ENCODE data around the gene IST1. TPM values are rescaled to one million over a fixed set of nuclear protein-coding genes. Genes with fewer than 3 reads are reported as not detected.

Gene IST1
- total RNA-seq, 1 experiment from 2014 or later = 160 TPM

- no peak overlapping the region for H3K4me3 ChIP-seq (ENCODE audit: low read length)
- no peaks in the 10 kb centered on the region for H3K27me3 ChIP-seq (ENCODE audit: low read length)
- no peak overlapping the region for H2AFZ ChIP-seq (ENCODE audit: low read length)
- H3K36me3 ChIP-seq (ENCODE audit: insufficient read depth, low read length) = peaks cover 70% of the 10 kb centered on the region
- H3K9ac ChIP-seq (ENCODE audit: low read length) = no peak overlapping the region
- H3K27ac ChIP-seq (ENCODE audit: low read length) = no peak overlapping the region
- H3K9me3 ChIP-seq (ENCODE audit: low read length) = peaks cover 4% of the 10 kb centered on the region; the same call in 1 of the 2 replicates
- no peaks in the 10 kb centered on the region for H3K4me1 ChIP-seq (ENCODE audit: low read length)
- H3K4me2 ChIP-seq (ENCODE audit: low read depth, low read length, poor library complexity, severe bottlenecking) = no peak overlapping the region
- peaks cover 100% of the 10 kb centered on the region for H3K79me2 ChIP-seq (ENCODE audit: low read length)
- peaks cover under 1% of the 10 kb centered on the region; the same call in 1 of the 2 replicates for H4K20me1 ChIP-seq (ENCODE audit: insufficient read depth, low read depth, low read length)
- H3K9me2 ChIP-seq (replicated peaks; ENCODE audit: insufficient read depth, low read length) = no peaks in the 10 kb centered on the region
- DNase-seq = no peak
Observed at GRCh38 chr16:71914802-71915201, 19.5 kb downstream of the IST1 start.

GRCh38 chr16:71915350-71915749 is 20.0 kb downstream of the IST1 start:
- Histone ChIP-seq H3K4me2 (ENCODE audit: low read depth, low read length, poor library complexity, severe bottlenecking) (no peak overlapping the region), H3K27me3 (ENCODE audit: low read length) (no peaks in the 10 kb centered on the region), H3K9me3 (ENCODE audit: low read length) (peaks cover 5% of the 10 kb centered on the region; the same call in 1 of the 2 replicates), H3K79me2 (ENCODE audit: low read length) (peaks cover 100% of the 10 kb centered on the region), H2AFZ (ENCODE audit: low read length) (no peak overlapping the region), H3K9me2 (replicated peaks; ENCODE audit: insufficient read depth, low read length) (no peaks in the 10 kb centered on the region), H3K4me1 (ENCODE audit: low read length) (no peaks in the 10 kb centered on the region), H3K4me3 (ENCODE audit: low read length) (no peak overlapping the region), H3K36me3 (ENCODE audit: insufficient read depth, low read length) (peaks cover 76% of the 10 kb centered on the region), H3K9ac (ENCODE audit: low read length) (no peak overlapping the region), H4K20me1 (ENCODE audit: insufficient read depth, low read depth, low read length) (no peaks in the 10 kb centered on the region; the same call in 1 of the 2 replicates), H3K27ac (ENCODE audit: low read length) (no peak overlapping the region)
- no peak for DNase-seq

GRCh38 chr16:71916397-71916920 is 21.1 kb downstream of the IST1 start:
- H3K4me1 ChIP-seq (ENCODE audit: low read length) = no peaks in the 10 kb centered on the region

GRCh38 chr16:71917900-71918299 is 22.6 kb downstream of the IST1 start:
- Histone ChIP-seq H3K4me2 (ENCODE audit: low read depth, low read length, poor library complexity, severe bottlenecking) (no peak overlapping the region), H3K9me2 (replicated peaks; ENCODE audit: insufficient read depth, low read length) (no peaks in the 10 kb centered on the region), H3K9ac (ENCODE audit: low read length) (no peak overlapping the region), H3K9me3 (ENCODE audit: low read length) (peaks cover 5% of the 10 kb centered on the region; the same call in 1 of the 2 replicates), H2AFZ (ENCODE audit: low read length) (no peak overlapping the region), H3K27me3 (ENCODE audit: low read length) (no peaks in the 10 kb centered on the region), H3K36me3 (ENCODE audit: insufficient read depth, low read length) (peaks cover 88% of the 10 kb centered on the region), H3K79me2 (ENCODE audit: low read length) (peaks cover 90% of the 10 kb centered on the region), H3K4me3 (ENCODE audit: low read length) (no peak overlapping the region), H3K27ac (ENCODE audit: low read length) (no peak overlapping the region), H3K4me1 (ENCODE audit: low read length) (no peaks in the 10 kb centered on the region), H4K20me1 (ENCODE audit: insufficient read depth, low read depth, low read length) (no peaks in the 10 kb centered on the region; the same call in 1 of the 2 replicates)
- no peak for DNase-seq

More at GRCh38 chr16:71916397-71916920, 21.1 kb downstream of the IST1 start:
- H3K9me3 ChIP-seq (ENCODE audit: low read length) = peaks cover 5% of the 10 kb centered on the region; the same call in 1 of the 2 replicates
- no peak for DNase-seq
- H4K20me1 ChIP-seq (ENCODE audit: insufficient read depth, low read depth, low read length) = no peaks in the 10 kb centered on the region; the same call in 1 of the 2 replicates
- H3K79me2 ChIP-seq (ENCODE audit: low read length) = peaks cover 98% of the 10 kb centered on the region
- H3K4me3 ChIP-seq (ENCODE audit: low read length) = no peak overlapping the region
- no peaks in the 10 kb centered on the region for H3K9me2 ChIP-seq (replicated peaks; ENCODE audit: insufficient read depth, low read length)
- no peak overlapping the region for H2AFZ ChIP-seq (ENCODE audit: low read length)
- no peak overlapping the region for H3K4me2 ChIP-seq (ENCODE audit: low read depth, low read length, poor library complexity, severe bottlenecking)
- H3K27ac ChIP-seq (ENCODE audit: low read length) = no peak overlapping the region
- peaks cover 81% of the 10 kb centered on the region for H3K36me3 ChIP-seq (ENCODE audit: insufficient read depth, low read length)
- H3K9ac ChIP-seq (ENCODE audit: low read length) = no peak overlapping the region
- H3K27me3 ChIP-seq (ENCODE audit: low read length) = no peaks in the 10 kb centered on the region

GRCh38 chr16:71919035-71919434 is 23.7 kb downstream of the IST1 start:
- DNase-seq = no peak
- no peak overlapping the region for H2AFZ ChIP-seq (ENCODE audit: low read length)
- H3K36me3 ChIP-seq (ENCODE audit: insufficient read depth, low read length) = peaks cover 94% of the 10 kb centered on the region
- H4K20me1 ChIP-seq (ENCODE audit: insufficient read depth, low read depth, low read length) = no peaks in the 10 kb centered on the region; the same call in 1 of the 2 replicates
- H3K4me1 ChIP-seq (ENCODE audit: low read length) = no peaks in the 10 kb centered on the region
- no peak overlapping the region for H3K9ac ChIP-seq (ENCODE audit: low read length)
- H3K9me2 ChIP-seq (replicated peaks; ENCODE audit: insufficient read depth, low read length) = no peaks in the 10 kb centered on the region
- no peak overlapping the region for H3K4me3 ChIP-seq (ENCODE audit: low read length)
- no peak overlapping the region for H3K4me2 ChIP-seq (ENCODE audit: low read depth, low read length, poor library complexity, severe bottlenecking)
- H3K79me2 ChIP-seq (ENCODE audit: low read length) = peaks cover 84% of the 10 kb centered on the region
- H3K27me3 ChIP-seq (ENCODE audit: low read length) = no peaks in the 10 kb centered on the region
- H3K27ac ChIP-seq (ENCODE audit: low read length) = no peak overlapping the region
- peaks cover 5% of the 10 kb centered on the region; the same call in 1 of the 2 replicates for H3K9me3 ChIP-seq (ENCODE audit: low read length)

- Histone ChIP-seq H3K36me3 (ENCODE audit: insufficient read depth, low read length) (peaks cover 85% of the 10 kb centered on the region), H3K4me3 (ENCODE audit: low read length) (no peak overlapping the region), H3K9me2 (replicated peaks; ENCODE audit: insufficient read depth, low read length) (no peaks in the 10 kb centered on the region), H3K27me3 (ENCODE audit: low read length) (no peaks in the 10 kb centered on the region), H3K4me2 (ENCODE audit: low read depth, low read length, poor library complexity, severe bottlenecking) (no peak overlapping the region), H3K9me3 (ENCODE audit: low read length) (peaks cover 5% of the 10 kb centered on the region; the same call in 1 of the 2 replicates), H3K79me2 (ENCODE audit: low read length) (peaks cover 68% of the 10 kb centered on the region), H3K9ac (ENCODE audit: low read length) (no peak overlapping the region), H3K27ac (ENCODE audit: low read length) (no peak overlapping the region), H3K4me1 (ENCODE audit: low read length) (no peaks in the 10 kb centered on the region), H2AFZ (ENCODE audit: low read length) (no peak overlapping the region), H4K20me1 (ENCODE audit: insufficient read depth, low read depth, low read length) (no peaks in the 10 kb centered on the region; the same call in 1 of the 2 replicates)
- no peak for DNase-seq
Observed at GRCh38 chr16:71920658-71921057, 25.3 kb downstream of the IST1 start.

GRCh38 chr16:71923941-71924690 is 28.8 kb downstream of the IST1 start:
- H4K20me1 ChIP-seq (ENCODE audit: insufficient read depth, low read depth, low read length) = 0 out of 2 replicates have a peak, but pooled peaks cover 15% of the 10 kb centered on the region
- DNase-seq = no peak

GRCh38 chr16:71924710-71925109 is 29.4 kb downstream of the IST1 start:
- H3K9me3 ChIP-seq (ENCODE audit: low read length) = peaks cover 2% of the 10 kb centered on the region; the same call in 1 of the 2 replicates
- no peak overlapping the region for H2AFZ ChIP-seq (ENCODE audit: low read length)
- H3K4me3 ChIP-seq (ENCODE audit: low read length) = no peak overlapping the region
- H4K20me1 ChIP-seq (ENCODE audit: insufficient read depth, low read depth, low read length) = peaks cover 17% of the 10 kb centered on the region; the same call in 1 of the 2 replicates
- DNase-seq = no peak
- peaks cover 8% of the 10 kb centered on the region for H3K4me1 ChIP-seq (ENCODE audit: low read length)
- no peak overlapping the region for H3K9ac ChIP-seq (ENCODE audit: low read length)
- H3K79me2 ChIP-seq (ENCODE audit: low read length) = peaks cover 42% of the 10 kb centered on the region
- no peaks in the 10 kb centered on the region for H3K9me2 ChIP-seq (replicated peaks; ENCODE audit: insufficient read depth, low read length)
- H3K36me3 ChIP-seq (ENCODE audit: insufficient read depth, low read length) = peaks cover 67% of the 10 kb centered on the region
- H3K4me2 ChIP-seq (ENCODE audit: low read depth, low read length, poor library complexity, severe bottlenecking) = no peak overlapping the region
- no peak overlapping the region for H3K27ac ChIP-seq (ENCODE audit: low read length)
- no peaks in the 10 kb centered on the region for H3K27me3 ChIP-seq (ENCODE audit: low read length)

More at GRCh38 chr16:71923941-71924690, 28.8 kb downstream of the IST1 start:
- H2AFZ ChIP-seq (ENCODE audit: low read length) = no peak overlapping the region
- H3K9me3 ChIP-seq (ENCODE audit: low read length) = peaks cover 5% of the 10 kb centered on the region; the same call in 1 of the 2 replicates
- no peak overlapping the region for H3K4me3 ChIP-seq (ENCODE audit: low read length)
- H3K27me3 ChIP-seq (ENCODE audit: low read length) = no peaks in the 10 kb centered on the region
- peaks cover 44% of the 10 kb centered on the region for H3K79me2 ChIP-seq (ENCODE audit: low read length)
- H3K9me2 ChIP-seq (replicated peaks; ENCODE audit: insufficient read depth, low read length) = no peaks in the 10 kb centered on the region
- peaks cover 2% of the 10 kb centered on the region; the same call in 1 of the 2 replicates for H3K4me1 ChIP-seq (ENCODE audit: low read length)
- no peak overlapping the region for H3K27ac ChIP-seq (ENCODE audit: low read length)
- H3K36me3 ChIP-seq (ENCODE audit: insufficient read depth, low read length) = peaks cover 69% of the 10 kb centered on the region
- H3K9ac ChIP-seq (ENCODE audit: low read length) = no peak overlapping the region
- H3K4me2 ChIP-seq (ENCODE audit: low read depth, low read length, poor library complexity, severe bottlenecking) = no peak overlapping the region

Measured in Karpas-422 (cell line).